ENCODE results near the gene SIAH2.

The SIAH2 gene

DNA sequence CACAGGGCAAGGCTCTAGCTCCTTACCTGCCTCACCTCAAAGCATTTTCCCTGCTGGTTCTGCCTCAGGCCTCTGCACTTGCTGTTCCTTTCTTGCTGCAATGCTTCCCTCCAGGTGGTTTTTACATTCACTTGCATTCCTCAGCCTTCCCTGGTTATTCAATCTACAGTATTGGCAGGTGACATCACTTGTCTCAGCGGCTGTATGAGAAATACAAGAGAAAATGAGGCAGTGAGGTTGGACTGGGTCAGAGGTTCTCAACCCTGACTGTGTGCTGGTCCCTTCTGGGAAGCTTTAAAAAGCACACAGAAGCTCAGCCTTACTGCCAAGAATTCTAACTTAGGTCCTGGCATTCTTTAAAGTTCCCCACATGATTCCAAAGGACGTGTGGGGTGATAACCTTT, 26.7 kb downstream of the SIAH2 start:
- no peak for DNase-seq (ENCODE audit: extremely low read depth in 1 of 2, low read depth in 1 of 2)

DNA sequence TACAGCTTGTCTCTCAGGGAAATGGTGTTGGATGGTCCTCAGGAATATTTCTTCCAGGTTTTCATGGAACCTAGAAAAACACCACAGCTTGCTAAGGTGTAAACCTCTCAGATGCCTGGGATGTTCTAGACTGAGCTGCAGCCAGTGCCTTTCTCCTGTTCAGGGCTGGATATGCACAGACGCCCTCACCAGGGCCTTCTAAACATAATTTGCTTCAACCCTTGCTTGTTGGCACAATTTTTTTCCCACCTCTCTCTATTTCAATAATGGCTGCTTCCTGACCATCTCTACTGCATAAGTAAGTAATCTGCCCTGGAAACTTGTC, 28.2 kb downstream of the SIAH2 start:
- no peak for DNase-seq (ENCODE audit: extremely low read depth in 1 of 2, low read depth in 1 of 2)

DNA sequence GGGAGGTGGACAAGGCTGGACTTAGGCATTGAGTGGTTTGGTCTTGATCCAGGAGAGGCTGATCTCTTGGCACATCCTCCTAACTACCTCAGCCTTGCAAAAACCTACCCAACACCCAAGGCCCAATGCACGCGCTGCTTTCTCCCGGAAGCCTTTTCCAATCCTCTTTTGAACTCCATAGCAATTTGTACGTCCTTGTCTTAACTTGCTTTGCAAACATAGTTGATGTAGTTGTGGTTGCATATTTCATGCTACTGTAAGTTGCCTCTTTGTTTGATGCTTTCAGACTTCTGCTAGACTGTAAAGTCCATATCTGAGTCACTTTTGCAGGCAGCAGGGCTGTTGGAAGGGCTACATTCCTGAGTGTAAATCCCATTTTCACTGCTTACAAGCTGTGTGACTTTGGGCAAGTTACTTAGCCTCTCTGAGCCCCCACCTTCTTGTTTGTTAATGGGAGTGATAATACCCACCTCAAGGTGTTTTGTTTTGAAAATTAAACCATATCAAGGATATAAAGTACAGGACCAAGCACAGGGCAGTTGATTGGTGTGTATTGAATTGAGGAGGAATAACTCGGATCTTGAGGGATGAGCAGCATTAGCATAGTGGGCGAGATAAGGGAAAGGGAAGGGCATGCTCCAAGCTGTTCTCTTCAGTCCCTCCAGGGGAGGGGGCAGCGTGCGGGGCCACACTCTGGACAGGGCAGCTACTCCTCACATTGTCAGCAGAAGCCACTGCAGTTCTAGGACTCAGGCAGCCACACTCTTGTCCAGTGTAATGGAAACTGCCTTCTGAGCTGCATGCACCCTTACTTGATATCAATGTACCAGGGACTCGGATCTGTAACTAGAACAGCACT, 28.8 kb downstream of the SIAH2 start:
- DNase-seq (ENCODE audit: extremely low read depth in 1 of 2, low read depth in 1 of 2), result no peak

DNA sequence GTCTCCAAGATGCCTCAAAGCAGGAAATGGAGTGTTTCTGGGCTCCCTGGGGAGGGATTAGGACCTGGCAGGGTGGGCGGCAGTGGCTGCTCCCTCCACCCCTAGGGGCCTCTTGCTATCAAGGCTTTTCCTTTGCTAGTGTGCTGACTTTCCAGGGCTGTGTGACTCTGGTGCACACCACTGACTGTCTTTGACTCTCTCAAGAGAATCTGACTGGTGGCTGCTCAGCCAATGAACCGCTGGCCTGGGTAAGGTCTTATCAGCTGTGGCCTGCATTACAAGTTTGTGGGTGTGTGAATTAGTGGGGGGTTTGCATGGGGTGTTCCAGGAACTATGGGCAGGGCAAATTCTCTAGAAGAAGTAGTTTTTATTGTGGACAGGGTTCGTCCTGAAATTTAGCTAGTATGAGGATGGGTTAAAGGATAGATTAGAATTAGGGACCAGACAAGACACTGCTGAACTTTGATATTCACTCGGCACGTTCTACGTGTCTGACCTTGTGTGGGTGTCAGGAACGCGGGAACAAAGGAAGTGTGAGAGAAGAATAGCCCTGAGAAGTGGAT, 29.5 kb downstream of the SIAH2 start:
- no peak for DNase-seq (ENCODE audit: extremely low read depth in 1 of 2, low read depth in 1 of 2)

DNA sequence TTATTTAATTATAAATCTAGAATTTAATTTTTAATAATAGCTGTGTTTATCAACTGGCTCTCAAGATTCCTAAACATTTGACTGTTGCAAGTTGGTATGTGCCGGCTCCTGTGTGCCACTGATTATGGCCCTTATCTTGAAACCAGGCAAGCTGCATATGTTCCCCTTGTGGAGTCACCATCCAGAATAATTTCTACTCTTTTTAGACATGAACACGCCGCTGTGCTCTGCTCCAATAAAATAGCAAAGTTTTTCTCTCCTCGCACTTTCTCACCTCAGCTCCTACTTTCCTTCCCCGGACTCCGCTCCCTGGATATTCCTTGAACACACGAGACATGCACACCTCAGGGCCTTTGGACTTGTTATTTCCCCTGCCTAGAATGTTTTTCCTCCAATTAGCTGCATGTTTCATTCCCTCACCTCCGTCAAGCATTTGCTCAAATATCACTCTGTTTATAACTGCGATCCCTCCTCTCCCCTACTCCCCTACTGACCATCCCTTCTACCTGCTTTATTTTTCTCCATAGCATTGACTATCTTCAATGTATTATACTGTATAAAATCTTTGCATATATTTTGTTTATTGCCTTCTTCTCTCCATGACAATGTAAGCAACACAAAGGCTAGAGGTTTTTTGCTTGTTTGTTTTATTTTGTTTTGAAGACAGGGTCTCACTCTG, 33.1 kb downstream of the SIAH2 start:
- DNase-seq (ENCODE audit: extremely low read depth in 1 of 2, low read depth in 1 of 2), result no peak

DNA sequence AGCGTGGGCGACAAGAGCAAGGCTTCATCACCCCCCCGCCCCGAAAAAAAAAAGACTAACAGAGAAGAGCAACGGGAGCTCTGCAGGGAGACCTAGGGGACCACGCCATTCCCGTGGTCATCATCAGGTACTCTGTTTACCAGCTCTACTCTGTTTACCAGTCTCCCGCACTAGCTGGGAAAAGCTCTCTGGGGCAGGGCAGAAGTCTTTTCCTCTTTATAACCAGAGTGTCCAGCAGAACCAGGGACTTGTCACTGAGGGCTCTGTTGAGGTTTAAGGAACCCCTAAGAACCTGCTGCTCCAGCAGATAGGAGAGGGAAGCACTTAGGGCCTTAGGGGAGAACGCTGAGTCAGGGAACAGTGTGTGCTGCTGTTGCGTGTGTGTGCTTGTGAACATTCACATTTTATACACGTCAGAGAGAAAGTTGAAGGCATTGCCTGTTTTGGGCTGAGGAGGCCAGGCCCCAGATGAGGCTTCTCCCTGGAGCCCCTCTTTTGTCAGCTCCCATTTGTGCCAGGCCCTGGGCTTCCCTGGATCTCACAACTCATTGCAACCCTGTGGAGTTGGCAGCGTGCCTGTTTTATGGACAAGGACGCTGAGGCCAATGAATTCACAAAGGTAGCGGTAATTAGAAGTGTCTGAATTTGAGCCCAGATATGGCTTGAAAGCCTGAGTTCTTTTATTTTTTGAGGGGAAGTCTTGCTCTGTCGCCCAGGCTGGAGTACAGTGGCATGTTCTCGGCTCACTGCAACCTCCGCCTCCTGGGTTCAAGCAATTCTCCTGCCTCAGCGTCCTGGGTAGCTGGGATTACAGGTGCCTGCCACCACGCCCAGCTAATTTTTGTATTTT, 35.1 kb downstream of the SIAH2 start:
- no peak for DNase-seq (ENCODE audit: extremely low read depth in 1 of 2, low read depth in 1 of 2)

DNA sequence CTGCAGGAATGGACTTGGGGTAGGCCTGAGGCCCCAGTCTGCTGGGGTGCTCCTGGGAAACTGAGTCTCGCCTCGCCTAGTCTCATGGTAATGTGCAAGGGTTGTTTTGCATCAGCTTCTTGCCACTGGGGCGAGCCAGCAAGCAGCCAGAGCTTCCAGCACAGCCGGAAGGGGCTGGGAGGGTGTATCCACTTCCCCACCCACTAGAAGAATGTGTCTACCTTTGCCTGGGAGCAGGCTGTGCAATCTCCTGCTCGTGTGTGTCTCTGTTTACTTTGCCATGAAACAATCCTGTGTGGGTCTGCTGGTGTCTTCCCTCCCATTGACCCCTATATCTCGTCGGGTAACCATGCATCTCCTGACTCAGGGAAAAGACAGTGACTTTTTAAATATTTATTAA, 37.4 kb downstream of the SIAH2 start:
- DNase-seq (ENCODE audit: extremely low read depth in 1 of 2, low read depth in 1 of 2), result no peak

DNA sequence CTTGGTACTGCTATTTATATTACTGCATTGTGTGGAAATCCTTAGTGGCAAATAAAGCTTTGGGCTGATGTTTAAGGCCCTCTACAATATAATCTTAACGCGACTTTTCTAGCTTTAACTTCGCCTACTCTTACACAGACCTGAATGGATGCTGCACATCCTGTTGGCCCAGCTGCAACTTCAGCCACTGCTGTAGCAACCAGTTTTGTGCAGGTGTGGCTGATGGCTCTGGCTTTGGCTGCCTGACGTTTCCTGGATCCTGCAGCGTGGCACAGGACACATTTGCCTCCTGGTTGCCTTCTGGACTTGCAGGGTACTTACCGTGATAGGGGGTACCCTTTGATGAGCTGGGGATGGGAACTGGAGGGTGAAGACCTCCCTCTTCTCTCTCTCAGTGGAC, 39.0 kb downstream of the SIAH2 start:
- no peak for DNase-seq (ENCODE audit: extremely low read depth in 1 of 2, low read depth in 1 of 2)

DNA sequence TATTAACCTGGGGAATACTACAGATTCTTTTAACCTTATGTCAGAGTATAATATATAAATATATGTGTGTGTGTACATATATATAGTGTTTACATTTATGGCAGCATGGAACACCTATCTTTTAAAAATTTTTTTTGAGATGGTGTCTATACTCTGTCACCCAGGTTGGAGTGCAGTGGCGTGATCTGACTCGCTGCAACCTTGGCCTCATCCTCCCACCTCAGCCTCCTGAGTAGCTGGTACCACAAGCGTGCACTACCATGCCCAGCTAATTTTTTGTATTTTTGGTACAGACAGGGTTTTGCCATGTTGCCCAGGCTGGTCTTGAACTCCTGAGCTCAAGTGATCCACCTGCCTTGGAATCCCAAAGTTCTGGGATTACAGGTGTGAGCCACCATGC, 40.7 kb downstream of the SIAH2 start:
- no peak for DNase-seq (ENCODE audit: extremely low read depth in 1 of 2, low read depth in 1 of 2)

DNA sequence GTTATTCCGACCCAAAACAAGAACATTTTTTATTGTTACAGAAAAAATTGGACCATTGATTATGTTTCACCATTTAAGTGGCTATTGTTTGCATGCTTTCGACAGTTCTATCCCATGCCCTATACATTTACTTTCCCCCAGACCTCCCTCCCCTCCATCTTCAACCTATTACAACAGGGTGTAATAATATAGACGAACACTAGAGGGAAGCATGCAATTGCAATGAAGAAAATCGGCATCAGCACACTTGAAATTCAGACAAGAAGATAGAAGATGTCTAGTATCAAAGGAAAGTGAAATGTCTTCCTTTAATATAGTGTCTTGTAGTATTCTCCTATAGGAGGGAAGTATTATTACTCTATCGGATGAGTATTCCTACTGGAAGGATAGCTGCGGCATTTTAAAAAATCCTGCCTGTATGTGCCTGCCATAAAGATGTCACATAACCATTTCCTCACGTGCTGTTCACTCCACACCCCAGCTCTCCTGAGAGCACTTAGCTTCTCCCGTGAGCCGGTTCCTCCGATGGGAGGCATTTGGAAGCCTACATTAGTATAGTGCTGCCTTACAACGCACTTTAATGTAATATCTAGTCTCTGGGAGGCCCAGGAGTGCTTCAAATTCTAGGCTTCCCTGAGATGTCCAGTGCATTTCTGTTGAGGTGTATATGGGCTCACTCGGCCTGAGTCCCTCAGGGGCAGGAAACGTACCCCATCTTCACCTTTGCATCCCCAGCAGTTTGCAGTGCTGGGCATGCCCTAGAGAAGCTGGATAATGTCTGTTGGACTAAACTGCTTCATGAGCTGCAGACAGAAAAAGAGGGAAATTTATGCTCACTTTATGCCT, 41.5 kb downstream of the SIAH2 start:
- DNase-seq (ENCODE audit: extremely low read depth in 1 of 2, low read depth in 1 of 2), result no peak

DNA sequence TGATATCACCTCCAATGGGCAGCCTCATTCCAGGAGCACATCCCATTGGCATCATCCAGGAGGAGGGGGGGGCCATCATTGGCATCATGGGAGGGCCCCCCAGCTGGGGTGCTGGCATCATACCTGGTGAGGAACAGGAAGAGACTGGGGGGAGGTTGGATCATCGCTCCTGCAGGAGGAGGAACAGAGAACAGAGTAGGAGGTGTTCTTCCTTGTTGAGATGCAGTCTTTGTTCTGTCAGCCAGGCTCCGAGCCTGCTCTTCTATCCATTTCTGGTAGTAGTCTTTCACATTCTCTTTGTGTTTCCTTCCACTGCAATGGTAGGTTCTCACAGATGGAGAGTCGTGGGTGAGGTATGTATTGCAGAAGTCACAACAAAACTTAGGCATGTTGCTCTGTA, 42.5 kb downstream of the SIAH2 start:
- DNase-seq (ENCODE audit: extremely low read depth in 1 of 2, low read depth in 1 of 2), result no peak

DNA sequence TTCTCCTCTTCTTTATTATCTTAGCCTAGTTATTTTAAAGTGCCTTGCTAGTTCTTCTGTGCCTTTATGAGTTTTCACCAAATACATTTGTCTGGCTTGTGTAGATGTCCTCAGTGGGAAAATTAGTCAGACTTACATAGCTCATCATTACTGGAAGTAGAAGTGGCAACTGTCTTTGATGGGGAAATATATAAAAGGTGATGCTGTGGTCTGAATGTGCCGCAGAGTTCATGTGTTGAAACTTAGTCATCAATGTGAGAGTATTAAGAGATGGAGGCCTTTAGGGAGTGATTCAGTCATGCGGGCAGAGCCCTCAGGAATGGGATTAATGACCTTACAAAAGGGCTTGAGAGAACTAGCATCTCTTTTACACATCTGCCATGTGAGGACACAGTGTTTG, 52.9 kb downstream of the SIAH2 start:
- no peak for DNase-seq (ENCODE audit: extremely low read depth in 1 of 2, low read depth in 1 of 2)

DNA sequence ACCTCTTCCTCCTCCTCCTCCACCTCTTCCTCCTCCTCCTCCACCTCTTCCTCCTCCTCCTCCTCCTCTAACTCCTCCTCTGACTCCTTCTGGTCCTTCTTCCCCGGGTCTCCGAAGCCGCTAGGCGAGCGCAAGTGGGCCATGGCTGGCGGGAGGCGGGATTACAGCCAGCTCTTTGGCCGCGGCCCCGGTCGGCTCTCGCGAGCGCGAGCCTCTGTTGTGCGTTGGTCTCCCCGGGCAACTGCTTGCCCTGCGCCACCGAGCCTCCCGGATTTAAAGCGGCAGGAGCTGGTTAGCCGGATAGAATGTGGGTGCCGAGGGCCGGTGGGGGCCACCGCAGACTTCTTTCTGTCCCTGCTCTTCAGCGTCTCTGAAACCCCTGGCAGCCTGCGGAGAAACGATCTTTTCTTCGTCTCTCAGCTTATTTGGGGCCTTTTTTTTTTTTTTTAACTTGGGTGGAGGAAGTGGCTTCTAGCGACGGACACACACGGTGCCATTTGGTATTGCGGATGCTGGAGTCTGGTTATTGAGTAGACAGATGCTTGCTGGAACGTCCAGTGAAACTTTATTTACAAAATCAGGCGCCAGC, 59.1 kb downstream of the SIAH2 start, which contains the start of gene ERICH6:
Gene ERICH6 (minus strand): TSS at position 165 of the 589 bp plus-strand sequence. CDS start 22 bp downstream, at position 143.
- DNase-seq (ENCODE audit: extremely low read depth in 1 of 2, low read depth in 1 of 2), result peak; percentile 77 to 84

DNA sequence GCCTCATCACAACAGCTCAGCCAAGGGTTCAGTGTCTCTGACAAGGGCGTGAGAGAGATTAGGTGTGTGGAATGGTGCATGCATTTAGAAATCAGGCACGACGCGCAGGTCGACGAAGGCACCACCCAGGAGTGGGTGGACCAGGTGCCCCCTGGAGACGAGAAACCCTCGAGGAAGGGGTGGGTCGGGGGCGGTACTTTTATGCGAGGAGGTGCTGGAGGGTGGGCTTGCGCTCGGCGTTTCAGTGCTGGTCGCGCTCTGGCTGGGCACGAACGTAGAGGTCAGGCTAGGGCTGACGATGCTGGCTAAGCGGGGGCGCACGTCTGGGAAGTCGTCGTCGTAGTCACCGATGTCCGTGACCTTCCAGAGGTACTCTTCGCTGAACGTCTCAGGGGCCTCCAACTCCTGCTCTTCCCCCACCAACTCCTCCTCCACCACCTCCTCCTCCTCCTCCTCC, 59.6 kb downstream of the SIAH2 start:
- DNase-seq (ENCODE audit: extremely low read depth in 1 of 2, low read depth in 1 of 2), result no peak

DNA sequence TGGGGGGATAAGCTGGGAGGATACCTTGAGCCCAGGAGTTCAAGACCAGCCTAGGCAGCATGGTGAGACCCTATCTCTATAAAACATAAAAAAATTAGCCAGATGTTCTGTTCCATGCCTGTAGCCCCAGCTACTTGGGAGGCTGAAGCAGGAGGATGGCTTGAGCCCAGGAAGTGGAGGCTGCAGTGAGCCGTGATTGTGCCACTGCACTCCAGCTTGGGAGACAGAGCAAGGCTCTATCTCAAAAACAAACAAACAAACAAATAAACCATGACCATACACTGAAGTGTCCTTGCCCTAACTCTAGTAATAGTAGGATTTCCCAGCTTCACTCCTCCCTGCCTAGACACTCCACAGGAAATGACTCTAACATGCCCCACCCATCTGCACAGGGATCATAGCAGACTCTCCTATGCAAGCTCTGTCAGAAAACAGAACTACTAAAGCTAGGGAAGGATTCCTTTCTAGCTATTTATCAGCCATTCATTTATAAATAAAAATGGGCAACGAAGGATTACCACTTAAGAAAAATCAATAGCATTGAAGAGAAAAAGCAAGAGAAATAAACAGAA, 63.8 kb downstream of the SIAH2 start:
- no peak for DNase-seq (ENCODE audit: extremely low read depth in 1 of 2, low read depth in 1 of 2)

DNA sequence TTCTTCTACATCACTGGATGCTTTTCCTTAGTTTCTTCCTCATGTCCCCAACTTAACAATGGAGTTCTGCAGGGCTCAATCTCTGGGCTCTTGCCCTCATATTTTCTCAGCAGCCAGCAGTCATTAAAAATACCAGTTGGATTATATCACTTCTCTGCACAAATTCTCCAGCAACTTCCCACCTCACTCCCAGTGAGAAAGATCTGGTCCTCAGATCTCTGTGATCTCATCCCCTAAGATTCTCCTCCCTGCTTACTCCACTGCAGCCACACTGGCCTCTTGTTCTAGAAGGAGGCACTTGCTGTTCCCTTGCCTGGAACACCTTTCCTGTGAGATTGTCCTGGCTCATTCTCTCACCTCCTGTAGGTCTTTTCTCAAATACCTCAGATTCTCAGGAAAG, 65.3 kb downstream of the SIAH2 start:
- DNase-seq (ENCODE audit: extremely low read depth in 1 of 2, low read depth in 1 of 2), result no peak

DNA sequence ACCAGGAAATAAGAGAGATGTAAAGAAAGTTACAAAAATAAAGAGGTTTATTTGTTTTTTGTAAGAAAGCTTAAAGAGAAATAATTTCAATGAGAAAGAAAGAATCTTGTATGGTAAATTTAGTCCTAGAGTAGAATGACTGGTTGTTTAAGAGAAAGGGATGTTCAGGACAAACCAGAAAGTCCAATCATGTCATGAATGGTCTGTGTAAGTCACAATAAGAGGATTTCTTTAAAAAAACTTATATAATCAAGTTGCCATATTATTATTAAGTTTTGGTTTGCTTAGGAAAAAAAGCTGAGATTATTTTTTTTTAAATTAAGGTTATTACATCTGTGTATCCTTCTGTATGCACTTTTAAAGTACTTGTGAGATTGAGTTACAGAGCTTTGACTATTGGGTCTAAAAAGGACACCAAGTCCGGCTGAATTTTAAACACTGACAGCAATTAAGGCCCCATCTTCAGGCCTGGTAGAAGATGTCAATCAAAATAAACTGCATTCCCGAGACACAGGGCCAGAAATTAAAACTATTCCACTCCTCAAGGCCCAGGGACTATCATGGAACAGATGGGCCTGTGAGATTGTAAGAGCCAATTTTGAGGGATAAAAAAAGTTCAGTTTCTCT, 71.4 kb downstream of the SIAH2 start:
- DNase-seq (ENCODE audit: extremely low read depth in 1 of 2, low read depth in 1 of 2), result no peak
